ENCODE data around the gene ANKRD34A.

GRCh38 chr1:145972580-145972979 lies 8.2 kb upstream of the ANKRD34A start:
- TF ChIP-seq STAT6 (CRISPR knock-in tag; conservative IDR thresholded peaks at IDR 0.05; ENCODE audit: low read depth) (no peak), NR1H2 (CRISPR knock-in tag; IDR thresholded peaks at IDR 0.05) (no peak), ATF3 (CRISPR knock-in tag; conservative IDR thresholded peaks at IDR 0.05) (no peak)
- TF ChIP-seq, protein P1, sequence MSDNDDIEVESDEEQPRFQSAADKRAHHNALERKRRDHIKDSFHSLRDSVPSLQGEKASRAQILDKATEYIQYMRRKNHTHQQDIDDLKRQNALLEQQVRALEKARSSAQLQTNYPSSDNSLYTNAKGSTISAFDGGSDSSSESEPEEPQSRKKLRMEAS (CRISPR knock-in tag; IDR thresholded peaks at IDR 0.05) = no peak
- TF ChIP-seq, protein P2, sequence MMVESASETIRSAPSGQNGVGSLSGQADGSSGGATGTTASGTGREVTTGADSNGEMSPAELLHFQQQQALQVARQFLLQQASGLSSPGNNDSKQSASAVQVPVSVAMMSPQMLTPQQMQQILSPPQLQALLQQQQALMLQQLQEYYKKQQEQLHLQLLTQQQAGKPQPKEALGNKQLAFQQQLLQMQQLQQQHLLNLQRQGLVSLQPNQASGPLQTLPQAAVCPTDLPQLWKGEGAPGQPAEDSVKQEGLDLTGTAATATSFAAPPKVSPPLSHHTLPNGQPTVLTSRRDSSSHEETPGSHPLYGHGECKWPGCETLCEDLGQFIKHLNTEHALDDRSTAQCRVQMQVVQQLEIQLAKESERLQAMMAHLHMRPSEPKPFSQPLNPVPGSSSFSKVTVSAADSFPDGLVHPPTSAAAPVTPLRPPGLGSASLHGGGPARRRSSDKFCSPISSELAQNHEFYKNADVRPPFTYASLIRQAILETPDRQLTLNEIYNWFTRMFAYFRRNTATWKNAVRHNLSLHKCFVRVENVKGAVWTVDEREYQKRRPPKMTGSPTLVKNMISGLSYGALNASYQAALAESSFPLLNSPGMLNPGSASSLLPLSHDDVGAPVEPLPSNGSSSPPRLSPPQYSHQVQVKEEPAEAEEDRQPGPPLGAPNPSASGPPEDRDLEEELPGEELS (CRISPR knock-in tag; IDR thresholded peaks at IDR 0.05) = no peak
- TF ChIP-seq, protein P3, sequence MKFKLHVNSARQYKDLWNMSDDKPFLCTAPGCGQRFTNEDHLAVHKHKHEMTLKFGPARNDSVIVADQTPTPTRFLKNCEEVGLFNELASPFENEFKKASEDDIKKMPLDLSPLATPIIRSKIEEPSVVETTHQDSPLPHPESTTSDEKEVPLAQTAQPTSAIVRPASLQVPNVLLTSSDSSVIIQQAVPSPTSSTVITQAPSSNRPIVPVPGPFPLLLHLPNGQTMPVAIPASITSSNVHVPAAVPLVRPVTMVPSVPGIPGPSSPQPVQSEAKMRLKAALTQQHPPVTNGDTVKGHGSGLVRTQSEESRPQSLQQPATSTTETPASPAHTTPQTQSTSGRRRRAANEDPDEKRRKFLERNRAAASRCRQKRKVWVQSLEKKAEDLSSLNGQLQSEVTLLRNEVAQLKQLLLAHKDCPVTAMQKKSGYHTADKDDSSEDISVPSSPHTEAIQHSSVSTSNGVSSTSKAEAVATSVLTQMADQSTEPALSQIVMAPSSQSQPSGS (CRISPR knock-in tag; IDR thresholded peaks at IDR 0.05; ENCODE audit: borderline replicate concordance, low read depth) = no peak
- TF ChIP-seq, protein P4, sequence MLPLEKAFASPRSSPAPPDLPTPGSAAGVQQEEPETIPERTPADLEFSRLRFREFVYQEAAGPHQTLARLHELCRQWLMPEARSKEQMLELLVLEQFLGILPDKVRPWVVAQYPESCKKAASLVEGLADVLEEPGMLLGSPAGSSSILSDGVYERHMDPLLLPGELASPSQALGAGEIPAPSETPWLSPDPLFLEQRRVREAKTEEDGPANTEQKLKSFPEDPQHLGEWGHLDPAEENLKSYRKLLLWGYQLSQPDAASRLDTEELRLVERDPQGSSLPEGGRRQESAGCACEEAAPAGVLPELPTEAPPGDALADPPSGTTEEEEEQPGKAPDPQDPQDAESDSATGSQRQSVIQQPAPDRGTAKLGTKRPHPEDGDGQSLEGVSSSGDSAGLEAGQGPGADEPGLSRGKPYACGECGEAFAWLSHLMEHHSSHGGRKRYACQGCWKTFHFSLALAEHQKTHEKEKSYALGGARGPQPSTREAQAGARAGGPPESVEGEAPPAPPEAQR (CRISPR knock-in tag; IDR thresholded peaks at IDR 0.05) = no peak
